SU-DHL-6 (cell line): Measurements from ENCODE around the gene PDE1A.

Source experiments
- H2AFZ ChIP-seq: fragments of 200-600 bp; sonication (generic); 2 replicates; pipeline ENCODE4 v1.6.1; 2014; ENCODE audit warnings: low read depth, mild to moderate bottlenecking, moderate library complexity, mixed read lengths, antibody characterized with exemption, low read length; ENCODE audit not compliant: severe bottlenecking
- H3F3A ChIP-seq: fragments of 200-600 bp; shearing (Covaris generic); 2 replicates; pipeline ENCODE4 v1.6.0; 2016; ENCODE audit warnings: antibody characterized with exemption, mild to moderate bottlenecking; ENCODE audit not compliant: insufficient read depth
- H3K27ac ChIP-seq: fragments of 200-600 bp; sonication (generic); 2 replicates; pipeline ENCODE4 v1.5.1; 2016; ENCODE audit warnings: low read depth, mild to moderate bottlenecking, low read length, moderate library complexity, mixed read lengths
- H3K27me3 ChIP-seq: fragments of 200-600 bp; sonication (generic), shearing (Covaris generic); 2 replicates; pipeline ENCODE4 v1.6.0; 2014; ENCODE audit warnings: mild to moderate bottlenecking, low read length
- H3K36me3 ChIP-seq: fragments of 200-600 bp; sonication (generic); 2 replicates; pipeline ENCODE4 v1.6.1; 2014; ENCODE audit warnings: mild to moderate bottlenecking, low read length, mixed read lengths
- H3K4me2 ChIP-seq: fragments of 300-600, 200-600 bp; shearing (Covaris generic), sonication (generic); 2 replicates; pipeline ENCODE4 v1.6.0; 2014; ENCODE audit warnings: low read length, low read depth, mild to moderate bottlenecking; ENCODE audit not compliant: poor library complexity, severe bottlenecking
- H3K4me3 ChIP-seq: fragments of 200-600 bp; sonication (generic); 2 replicates; pipeline ENCODE4 v1.5.1; 2014; ENCODE audit warnings: antibody characterized with exemption, low read length, mild to moderate bottlenecking, mixed read lengths; ENCODE audit not compliant: insufficient read depth, poor library complexity, severe bottlenecking
- H3K79me2 ChIP-seq: fragments of 200-600 bp; sonication (generic); 2 replicates; pipeline ENCODE4 v1.6.1; 2014; ENCODE audit warnings: mild to moderate bottlenecking, low read length, moderate library complexity; ENCODE audit not compliant: insufficient read depth
- H3K9ac ChIP-seq: fragments of 200-600 bp; sonication (generic); 2 replicates; pipeline ENCODE4 v1.7.0; 2014; ENCODE audit warnings: mild to moderate bottlenecking, low read length
- H3K9me2 ChIP-seq: fragments of 200-600 bp; sonication (generic); replicated peaks from 2 replicates; pipeline ENCODE4 v1.6.1; 2014; ENCODE audit warnings: low read length; ENCODE audit not compliant: insufficient read depth
- H3K9me3 ChIP-seq: fragments of 200-600 bp; sonication (generic); 2 replicates; pipeline ENCODE4 v1.6.1; 2014; ENCODE audit warnings: low read length, mixed read lengths; ENCODE audit not compliant: insufficient read depth
- H4K20me1 ChIP-seq: fragments of 200-600 bp; sonication (generic); 2 replicates; pipeline ENCODE4 v1.6.1; 2014; ENCODE audit warnings: low read depth, mild to moderate bottlenecking, antibody characterized with exemption, low read length, moderate library complexity, mixed read lengths
- EZH2phosphoT487 ChIP-seq: fragments of 200-600 bp; sonication (generic), shearing (Covaris generic); conservative IDR thresholded peaks from 2 replicates; pipeline ENCODE4 v1.6.1; 2018; ENCODE audit warnings: mild to moderate bottlenecking, antibody characterized with exemption, low read length, moderate library complexity, mixed read lengths
- TF ChIP-seq, protein P1 (sequence below): fragments of 200-600 bp; sonication (generic); IDR thresholded peaks from one replicate; pipeline ENCODE4 v1.5.1; 2017; ENCODE audit warnings: antibody characterized with exemption, mild to moderate bottlenecking, low read length, moderate library complexity; ENCODE audit not compliant: insufficient read depth, poor library complexity, severe bottlenecking

The PDE1A gene

DNA sequence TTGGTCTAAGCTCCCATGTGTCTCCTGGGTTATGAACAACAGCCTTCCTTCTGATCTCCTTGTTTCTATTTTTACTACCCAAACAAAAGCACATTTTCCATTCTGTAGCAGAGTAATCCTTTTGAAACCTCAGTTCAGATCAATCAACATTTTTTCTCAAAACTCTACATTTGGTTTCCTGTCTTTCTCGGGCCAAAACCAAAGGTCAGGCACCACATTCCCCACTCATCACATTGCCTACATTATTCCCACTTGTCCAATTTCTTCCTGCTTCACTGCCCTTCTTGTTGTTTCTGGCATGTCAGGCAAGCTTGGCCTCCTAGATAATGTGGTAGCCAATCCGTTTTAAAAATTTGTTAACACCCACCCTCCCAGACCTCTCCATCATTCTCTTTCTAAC, 244.4 kb downstream of the PDE1A start:
- Histone ChIP-seq H3K4me3 (no peak overlapping the region), H3F3A (no peaks in the 10 kb centered on the region), H3K36me3 (no peaks in the 10 kb centered on the region), H3K9me3 (no peaks in the 10 kb centered on the region), H3K9ac (no peak overlapping the region), H3K27me3 (no peaks in the 10 kb centered on the region), H2AFZ (no peak overlapping the region), H3K79me2 (no peaks in the 10 kb centered on the region), H3K4me2 (no peak overlapping the region), H3K9me2 (no peaks in the 10 kb centered on the region), H3K27ac (no peak overlapping the region), H4K20me1 (no peaks in the 10 kb centered on the region)
- no peak for TF ChIP-seq EZH2phosphoT487

DNA sequence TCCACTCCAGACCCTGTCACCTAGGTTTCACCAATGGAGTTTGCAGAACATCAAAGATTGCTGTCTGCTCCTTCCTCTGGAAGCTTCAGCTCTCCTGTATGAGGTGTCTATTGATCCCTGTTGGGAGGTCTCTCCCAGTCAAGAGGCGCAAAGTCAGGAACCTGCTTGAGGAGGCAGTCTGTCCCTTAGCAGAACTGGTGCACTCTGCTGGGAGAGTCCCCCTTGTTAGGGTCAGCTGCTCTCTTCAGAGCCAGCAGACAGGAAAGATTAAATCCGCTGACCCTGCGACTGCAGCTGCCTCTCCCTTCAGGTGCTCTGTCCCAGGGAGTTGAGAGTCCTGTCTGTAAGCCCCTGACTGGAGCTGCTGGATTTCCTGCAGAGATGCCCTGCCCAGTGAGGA, 245.5 kb downstream of the PDE1A start:
- Histone ChIP-seq H3K27ac (no peak overlapping the region), H3K9me2 (no peaks in the 10 kb centered on the region), H4K20me1 (no peaks in the 10 kb centered on the region), H3K4me3 (no peak overlapping the region), H3K79me2 (no peaks in the 10 kb centered on the region), H3K9me3 (no peaks in the 10 kb centered on the region), H2AFZ (no peak overlapping the region), H3K36me3 (no peaks in the 10 kb centered on the region), H3K27me3 (no peaks in the 10 kb centered on the region), H3K4me2 (no peak overlapping the region), H3F3A (no peaks in the 10 kb centered on the region), H3K9ac (no peak overlapping the region)
- TF ChIP-seq, protein P1, sequence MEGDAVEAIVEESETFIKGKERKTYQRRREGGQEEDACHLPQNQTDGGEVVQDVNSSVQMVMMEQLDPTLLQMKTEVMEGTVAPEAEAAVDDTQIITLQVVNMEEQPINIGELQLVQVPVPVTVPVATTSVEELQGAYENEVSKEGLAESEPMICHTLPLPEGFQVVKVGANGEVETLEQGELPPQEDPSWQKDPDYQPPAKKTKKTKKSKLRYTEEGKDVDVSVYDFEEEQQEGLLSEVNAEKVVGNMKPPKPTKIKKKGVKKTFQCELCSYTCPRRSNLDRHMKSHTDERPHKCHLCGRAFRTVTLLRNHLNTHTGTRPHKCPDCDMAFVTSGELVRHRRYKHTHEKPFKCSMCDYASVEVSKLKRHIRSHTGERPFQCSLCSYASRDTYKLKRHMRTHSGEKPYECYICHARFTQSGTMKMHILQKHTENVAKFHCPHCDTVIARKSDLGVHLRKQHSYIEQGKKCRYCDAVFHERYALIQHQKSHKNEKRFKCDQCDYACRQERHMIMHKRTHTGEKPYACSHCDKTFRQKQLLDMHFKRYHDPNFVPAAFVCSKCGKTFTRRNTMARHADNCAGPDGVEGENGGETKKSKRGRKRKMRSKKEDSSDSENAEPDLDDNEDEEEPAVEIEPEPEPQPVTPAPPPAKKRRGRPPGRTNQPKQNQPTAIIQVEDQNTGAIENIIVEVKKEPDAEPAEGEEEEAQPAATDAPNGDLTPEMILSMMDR: no peak
- no peak for TF ChIP-seq EZH2phosphoT487

- H3F3A ChIP-seq: no peaks in the 10 kb centered on the region
Measured at GRCh38 chr2:182179176-182179575, 247.7 kb downstream of the PDE1A start.

DNA sequence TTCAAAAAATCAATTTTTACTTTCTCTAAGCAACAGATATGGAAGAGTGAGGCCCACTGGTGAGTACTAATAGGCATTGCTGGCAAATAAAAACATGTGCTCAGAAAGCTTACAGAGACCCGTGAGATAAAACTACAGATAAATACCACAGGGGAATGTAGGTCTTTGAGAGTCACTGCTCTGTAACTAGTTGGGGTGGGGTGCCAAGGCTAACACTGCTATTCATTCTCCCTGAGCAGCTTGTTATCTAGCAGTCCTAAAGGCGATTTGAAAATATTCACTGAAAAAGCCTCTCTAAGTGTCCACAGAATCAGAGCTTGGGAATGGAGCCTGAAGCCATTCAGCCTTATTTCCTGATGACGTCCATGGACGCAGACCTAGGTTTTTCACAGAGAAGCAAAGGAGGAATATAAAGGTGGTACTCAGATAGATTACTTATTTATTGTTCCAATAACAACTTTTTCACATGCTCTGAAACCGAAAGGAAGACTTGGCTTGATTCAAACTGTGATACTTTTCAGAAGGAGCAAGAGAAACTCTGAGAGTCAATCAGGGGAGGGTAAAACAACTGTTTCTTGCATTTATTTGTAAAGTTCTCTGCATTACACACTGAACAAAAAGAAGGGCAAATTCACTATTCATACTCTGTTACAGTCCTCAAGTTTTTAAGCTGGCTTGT, 252.8 kb downstream of the PDE1A start:
- no peak for TF ChIP-seq EZH2phosphoT487
- TF ChIP-seq, protein P1: no peak
- H3K9me2 ChIP-seq: no peaks in the 10 kb centered on the region
- no peak overlapping the region for H2AFZ ChIP-seq
- H3K9ac ChIP-seq: no peak overlapping the region
- H3K27ac ChIP-seq: no peak overlapping the region
- H3K27me3 ChIP-seq: no peaks in the 10 kb centered on the region
- H3K4me3 ChIP-seq: no peak overlapping the region
- H3K36me3 ChIP-seq: no peaks in the 10 kb centered on the region
- H3K9me3 ChIP-seq: no peaks in the 10 kb centered on the region
- no peak overlapping the region for H3K4me2 ChIP-seq
- H3F3A ChIP-seq: no peaks in the 10 kb centered on the region
- H4K20me1 ChIP-seq: no peaks in the 10 kb centered on the region
- H3K79me2 ChIP-seq: no peaks in the 10 kb centered on the region

More at GRCh38 chr2:182179176-182179575, 247.7 kb downstream of the PDE1A start:
- no peaks in the 10 kb centered on the region for H4K20me1 ChIP-seq
- no peak overlapping the region for H3K27ac ChIP-seq
- H3K36me3 ChIP-seq: no peaks in the 10 kb centered on the region
- H3K79me2 ChIP-seq: no peaks in the 10 kb centered on the region
- no peak overlapping the region for H2AFZ ChIP-seq
- no peak overlapping the region for H3K9ac ChIP-seq
- no peak for TF ChIP-seq EZH2phosphoT487
- TF ChIP-seq, protein P1: no peak
- H3K9me3 ChIP-seq: no peaks in the 10 kb centered on the region
- no peak overlapping the region for H3K4me3 ChIP-seq
- H3K27me3 ChIP-seq: no peaks in the 10 kb centered on the region
- no peaks in the 10 kb centered on the region for H3K9me2 ChIP-seq
- no peak overlapping the region for H3K4me2 ChIP-seq
